Left forelimb (tissue), 1 donor: ENCODE results near the gene EXOSC9.
A peak's percentile ranks its signal among the peaks of the same experiment; 100 is the strongest.
"Not testable (repeated sequence)": the region's sequence is repeated elsewhere in the genome, so short reads cannot be mapped to it uniquely, and the experiment has no call there.

ENCODE experiments used
- DNase-seq: peaks from one replicate; pipeline ENCODE4 v3.0.0-alpha.2; 2018; ENCODE audit warnings: low spot score

The EXOSC9 gene, protein sequence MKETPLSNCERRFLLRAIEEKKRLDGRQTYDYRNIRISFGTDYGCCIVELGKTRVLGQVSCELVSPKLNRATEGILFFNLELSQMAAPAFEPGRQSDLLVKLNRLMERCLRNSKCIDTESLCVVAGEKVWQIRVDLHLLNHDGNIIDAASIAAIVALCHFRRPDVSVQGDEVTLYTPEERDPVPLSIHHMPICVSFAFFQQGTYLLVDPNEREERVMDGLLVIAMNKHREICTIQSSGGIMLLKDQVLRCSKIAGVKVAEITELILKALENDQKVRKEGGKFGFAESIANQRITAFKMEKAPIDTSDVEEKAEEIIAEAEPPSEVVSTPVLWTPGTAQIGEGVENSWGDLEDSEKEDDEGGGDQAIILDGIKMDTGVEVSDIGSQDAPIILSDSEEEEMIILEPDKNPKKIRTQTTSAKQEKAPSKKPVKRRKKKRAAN

DNA sequence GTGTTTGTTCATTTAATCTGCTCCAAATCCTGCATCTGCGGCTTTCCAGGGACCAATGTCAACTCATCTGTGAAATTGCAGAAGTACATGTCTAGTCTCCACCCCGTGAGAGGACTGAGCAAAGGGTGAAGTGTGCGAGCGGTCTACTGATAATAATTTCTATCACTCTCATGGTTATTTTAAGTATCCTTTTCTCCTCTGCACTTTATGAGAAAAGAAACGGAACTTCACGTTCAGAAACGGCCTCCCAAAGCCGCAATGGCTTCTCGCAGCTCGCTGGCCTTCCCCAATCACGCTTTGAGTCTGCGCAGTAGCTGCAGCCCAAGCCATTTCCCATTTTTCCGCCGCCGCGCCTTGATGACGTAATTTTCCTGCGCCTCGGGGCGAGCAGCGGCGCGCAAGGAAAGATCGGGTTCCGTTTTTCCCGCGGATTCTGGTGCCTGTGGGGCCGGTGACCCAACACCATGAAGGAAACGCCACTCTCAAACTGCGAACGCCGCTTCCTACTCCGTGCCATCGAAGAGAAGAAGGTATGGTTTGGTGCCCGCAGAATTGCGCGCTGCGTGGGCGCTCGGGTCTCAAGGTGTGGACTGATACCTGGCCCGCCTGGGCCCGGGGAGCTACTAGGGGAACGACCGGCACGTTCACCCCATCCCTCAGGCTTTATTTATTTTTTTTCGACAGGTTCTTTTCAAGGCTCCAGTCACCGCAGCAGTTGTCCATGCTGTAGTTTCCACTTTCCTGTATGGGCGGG lies at the start of gene EXOSC9:
Gene EXOSC9 (plus strand): TSS at position 363 of the 754 bp plus-strand sequence. CDS start 102 bp downstream, at position 465.
- peak; percentile 97 for DNase-seq

DNA sequence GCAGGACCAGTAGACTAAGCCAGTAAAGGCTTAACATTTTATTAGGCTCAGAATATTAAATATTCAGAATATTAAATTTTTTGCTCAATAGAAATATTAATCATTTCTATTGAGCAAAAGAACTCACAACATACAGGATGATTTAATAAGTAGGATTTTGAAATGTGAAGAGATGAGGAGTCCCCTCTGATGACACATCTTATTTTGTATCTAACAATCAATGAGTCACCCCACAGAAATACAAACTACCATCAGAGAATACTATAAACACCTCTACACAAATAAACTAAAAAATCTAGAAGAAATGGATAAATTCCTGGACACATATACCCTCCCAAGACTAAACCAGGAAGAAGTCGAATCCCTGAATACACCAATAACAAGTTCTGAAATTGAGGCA lies 49.0 kb upstream of the EXOSC9 start:
- not testable (repeated sequence) for DNase-seq

DNA sequence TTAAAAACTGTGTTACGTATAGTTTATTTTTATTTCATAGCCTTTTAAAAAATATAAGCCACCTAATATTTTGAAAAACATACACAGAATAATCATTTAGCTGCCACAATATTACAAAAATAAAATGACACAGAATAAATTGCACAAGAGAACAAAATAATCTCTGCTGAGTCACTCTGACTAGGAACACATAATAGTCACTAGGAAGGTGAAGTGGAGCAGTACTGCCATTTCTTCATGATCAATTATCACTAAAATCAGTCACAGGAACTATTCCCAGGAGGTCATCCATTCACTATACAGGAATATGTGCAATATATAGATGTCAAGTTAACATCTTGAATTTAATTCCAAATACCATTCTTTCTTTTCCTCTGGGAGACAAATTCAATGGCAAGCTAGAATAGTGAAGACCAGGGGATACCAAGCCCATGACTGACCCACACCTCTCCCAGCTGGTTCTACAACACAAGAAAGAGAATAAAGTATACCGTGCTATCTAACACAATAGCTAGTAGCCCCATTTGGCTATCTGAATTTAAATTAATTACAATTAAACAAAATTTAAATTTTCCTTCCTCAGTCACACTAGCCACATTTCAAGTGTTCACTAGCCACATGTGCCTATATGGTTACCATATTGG lies 42.1 kb upstream of the EXOSC9 start:
- no peak for DNase-seq

DNA sequence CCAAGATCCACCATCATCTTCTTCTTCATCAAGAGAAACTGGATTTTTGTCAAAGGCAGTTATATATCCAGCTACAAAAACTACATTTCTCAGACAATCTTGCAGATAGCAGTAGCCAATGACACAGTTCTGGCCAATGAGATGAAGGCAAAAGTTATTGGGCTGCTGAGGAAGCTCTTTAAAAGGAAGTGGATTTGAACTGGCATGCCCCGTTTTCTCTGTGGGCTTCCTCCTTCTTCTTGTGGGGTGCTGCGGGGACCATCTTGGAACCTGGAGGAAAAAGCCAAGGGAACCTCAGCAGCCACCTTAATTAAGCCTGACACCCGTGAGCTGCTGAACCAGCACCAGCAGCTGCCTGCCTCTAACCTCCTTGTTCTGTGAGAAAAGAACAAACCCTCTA lies 40.9 kb upstream of the EXOSC9 start:
- no peak for DNase-seq

DNA sequence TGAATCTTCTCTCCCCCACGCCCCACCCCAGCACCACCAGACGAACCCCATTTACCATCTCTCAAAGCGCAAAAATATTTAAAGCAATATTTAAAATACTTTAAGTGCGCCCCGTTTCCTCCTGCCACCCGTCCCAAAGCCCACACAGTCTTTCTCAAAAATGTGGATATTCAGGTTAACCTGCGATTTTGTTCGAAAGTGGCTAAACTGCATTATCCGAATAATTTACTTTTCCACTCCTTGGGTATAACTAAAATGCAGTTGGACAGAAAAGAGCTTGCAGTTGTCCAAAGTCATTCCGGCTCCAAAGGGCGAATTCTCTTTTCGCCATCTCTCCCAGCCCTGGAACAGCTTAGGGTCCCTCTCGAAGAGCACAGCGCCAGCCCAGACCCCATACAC lies 36.8 kb upstream of the EXOSC9 start:
- no peak for DNase-seq

DNA sequence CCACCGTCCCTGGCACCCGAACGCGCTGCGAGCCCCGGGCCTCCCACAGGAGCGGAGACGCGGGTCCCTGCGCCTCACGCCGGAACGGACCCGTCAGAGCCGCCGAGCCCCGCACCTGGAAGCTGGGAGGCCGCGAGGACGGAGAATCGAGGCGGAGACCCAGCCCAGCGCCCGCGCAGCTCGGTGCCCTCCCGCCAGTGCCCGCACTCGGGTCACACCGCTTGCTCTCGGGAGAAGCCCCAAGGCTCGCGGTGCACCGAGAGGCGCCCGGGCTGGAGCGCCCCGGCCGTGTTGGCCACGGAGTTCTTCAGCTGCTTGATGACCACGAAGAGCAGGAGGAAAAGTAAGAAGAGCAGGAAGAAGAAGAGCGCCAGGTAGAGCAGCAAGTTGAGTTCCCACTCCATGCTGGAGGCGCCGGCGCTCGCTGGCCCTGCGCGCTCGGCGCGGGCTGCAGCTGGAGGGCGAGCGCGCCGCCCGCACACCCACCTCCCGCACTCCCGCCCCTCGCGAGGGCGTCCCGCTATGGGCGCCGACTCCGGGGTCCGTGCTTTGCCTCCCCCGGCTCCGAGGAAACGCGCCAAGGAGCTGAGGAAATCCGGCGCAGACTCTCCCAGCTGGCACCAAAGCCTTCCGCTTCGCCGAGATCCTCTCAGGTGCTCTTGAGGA lies 36.3 kb upstream of the EXOSC9 start, which contains the start of gene SMIM43:
Gene SMIM43 (minus strand): TSS at position 463 of the 666 bp plus-strand sequence. CDS start 59 bp downstream, at position 404.
- no peak for DNase-seq

DNA sequence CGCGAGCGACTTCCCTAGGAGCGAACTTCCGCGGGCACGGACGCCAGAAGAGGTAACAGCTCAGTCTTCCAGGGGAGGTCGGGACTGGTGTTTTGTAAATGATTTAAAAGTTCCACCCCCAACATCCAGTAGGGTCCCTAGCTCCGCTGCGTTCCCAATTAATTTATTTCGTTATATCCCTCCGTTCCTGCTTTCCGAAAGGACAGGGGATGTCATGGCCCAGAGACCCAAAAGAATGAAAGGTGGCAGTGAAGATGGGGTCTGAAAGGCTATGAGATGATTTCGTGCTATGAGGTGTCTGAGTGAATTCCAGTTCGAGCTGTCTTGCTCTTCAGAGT lies 35.8 kb upstream of the EXOSC9 start:
- DNase-seq: no peak

DNA sequence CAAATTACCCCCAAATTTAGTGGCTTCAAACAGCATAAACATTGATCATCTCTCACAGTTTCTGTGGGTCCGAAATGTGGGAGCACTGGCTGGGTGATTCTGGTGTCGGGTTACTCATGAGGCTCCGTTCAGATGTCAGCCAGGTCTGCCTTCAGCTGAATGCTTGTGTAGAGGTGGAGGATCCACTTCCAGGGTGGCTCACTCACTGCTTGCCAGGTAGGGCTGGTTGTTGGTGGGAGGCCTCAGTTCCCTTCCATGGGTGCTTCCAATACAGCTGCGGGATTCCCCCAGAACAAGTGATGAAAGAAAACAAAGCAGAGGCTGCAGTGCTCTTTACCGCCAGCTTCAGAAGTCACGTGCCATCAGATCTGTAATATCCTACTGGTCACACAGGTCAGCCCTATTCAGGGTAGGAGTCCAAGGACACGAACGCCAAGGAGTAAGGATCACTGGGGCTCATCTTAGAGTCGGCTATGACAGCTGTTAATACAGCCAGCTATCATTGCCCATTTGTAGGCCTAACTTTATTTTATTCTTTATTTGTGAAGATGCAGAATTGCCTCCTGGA lies 35.1 kb upstream of the EXOSC9 start:
- DNase-seq: no peak

DNA sequence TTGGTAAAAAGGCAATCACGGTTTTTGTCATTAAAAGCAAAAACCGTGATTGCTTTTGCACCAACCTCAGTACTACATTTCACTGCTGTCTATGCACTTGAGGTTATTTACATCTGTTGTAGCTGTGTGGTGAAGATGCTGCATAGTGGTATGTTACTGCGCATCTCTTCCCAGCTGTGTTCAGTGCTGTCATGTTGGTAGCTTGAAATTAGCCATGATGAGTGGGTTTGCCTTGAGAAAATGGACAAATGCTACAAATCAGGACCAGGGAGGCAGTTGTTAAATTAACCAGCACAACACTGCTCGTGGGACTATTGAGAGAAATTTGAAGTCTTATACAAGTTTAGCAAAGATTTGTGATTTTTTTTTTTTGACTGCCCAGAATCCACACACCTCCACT lies 34.0 kb upstream of the EXOSC9 start:
- DNase-seq: no peak

DNA sequence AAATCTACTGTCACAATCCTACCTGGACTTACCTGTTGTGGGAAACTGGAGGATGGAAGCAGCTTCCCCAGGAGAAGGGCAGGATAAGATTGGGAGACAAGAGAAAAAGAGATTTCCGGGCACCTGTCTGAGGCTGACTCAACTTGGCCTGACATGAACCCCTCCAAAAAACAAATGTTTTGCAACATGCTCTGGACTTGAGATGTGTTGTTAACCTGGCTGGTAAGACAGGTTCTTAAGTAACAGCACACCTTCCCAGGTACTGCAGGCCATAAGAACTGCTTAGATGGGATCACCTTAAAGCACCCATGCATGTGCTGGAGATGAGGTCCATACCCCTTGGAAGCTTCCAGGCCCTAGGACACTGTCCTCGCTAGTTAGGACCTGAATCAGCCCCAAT lies 31.8 kb upstream of the EXOSC9 start:
- DNase-seq: no peak

DNA sequence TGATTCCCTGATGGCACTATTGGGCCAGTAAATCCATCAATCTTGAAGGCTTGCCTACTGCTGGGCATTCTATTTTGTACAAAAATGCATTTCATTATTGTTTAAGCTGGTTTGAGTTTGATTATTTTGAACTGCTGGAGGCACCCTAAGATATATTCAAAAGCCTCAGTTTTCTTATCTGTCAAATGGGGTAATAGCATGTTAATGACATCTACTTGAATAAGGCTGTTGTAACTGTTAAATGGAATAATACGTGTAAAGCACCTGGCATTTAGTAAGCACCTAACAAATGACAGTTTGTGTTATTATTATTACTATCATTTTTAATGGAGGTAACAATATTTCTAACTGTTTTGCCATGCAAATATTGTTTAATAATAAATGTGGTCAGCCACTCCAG lies 29.3 kb upstream of the EXOSC9 start:
- DNase-seq: no peak

DNA sequence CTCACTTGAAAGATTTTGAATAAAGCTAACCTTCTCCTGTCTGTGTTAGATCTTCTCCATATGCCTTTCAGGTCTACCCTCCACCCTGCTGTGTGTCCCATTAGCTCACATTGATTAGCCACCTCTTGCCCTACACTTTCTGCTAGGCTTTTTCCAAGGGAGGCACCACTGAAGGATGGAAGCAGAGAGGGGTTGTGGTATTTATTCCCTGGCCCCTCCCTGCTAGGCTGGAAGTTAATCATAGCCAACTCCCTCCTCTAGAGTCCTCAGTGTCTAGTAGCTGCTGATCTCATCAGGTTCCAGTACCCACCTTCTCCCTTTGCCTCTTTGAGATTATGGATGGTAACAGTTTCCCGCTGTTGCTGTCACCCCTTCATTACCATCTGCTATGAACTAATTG lies 27.2 kb upstream of the EXOSC9 start:
- no peak for DNase-seq

DNA sequence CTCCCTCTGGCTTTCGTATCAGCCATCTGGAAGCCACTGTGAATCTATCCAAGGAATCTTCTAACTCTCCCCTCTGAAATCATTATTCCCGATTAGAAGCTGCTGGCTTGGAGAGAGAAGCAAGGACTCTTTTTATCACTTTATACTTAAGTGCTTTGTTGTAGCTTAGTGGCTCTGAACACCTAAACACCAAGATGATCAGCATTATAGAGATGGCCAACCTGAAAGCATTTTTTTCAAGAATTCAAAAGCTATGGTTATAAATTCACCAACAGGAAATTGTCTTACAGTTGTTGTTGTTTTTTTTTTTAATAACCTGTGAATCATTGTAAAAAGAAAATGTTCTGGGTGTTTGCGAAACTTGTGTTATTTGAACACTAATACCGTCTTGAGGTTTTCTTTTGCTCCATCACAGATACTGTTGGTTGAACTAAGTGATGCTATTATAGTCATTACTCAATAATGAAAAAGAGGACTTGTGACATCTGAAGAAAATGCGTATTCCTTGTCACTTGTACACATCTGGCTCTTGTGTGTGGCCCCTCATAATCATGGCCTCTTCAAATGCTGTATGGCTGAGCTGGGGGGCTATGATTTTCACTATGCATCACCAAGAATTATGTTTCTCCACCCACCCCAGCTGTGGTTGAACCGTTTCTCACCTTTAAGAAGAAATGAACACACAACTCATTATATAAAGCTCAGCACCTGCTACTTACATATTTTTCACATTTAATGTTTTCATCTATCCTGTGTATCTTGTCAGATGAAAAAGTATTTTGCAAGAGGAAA lies 24.3 kb upstream of the EXOSC9 start:
- no peak for DNase-seq

DNA sequence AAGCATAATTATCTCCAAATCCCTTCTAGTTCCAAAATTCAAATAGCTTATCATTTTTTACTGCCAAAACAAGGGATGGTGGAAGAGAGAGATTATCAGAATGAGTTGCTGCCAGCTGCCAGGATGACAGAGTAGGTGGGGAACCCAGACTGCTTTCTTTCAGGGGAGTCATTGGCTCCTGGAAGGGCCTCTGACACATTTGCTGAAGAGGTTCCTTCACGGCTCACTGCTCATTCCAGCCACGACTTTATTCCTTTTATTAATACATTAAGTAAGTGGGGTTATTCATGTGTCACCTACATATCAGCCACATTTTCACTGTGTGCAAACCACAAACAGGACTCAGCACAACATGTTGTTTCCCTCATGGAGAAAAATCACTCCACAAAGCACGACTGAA lies 23.5 kb upstream of the EXOSC9 start:
- DNase-seq: no peak

DNA sequence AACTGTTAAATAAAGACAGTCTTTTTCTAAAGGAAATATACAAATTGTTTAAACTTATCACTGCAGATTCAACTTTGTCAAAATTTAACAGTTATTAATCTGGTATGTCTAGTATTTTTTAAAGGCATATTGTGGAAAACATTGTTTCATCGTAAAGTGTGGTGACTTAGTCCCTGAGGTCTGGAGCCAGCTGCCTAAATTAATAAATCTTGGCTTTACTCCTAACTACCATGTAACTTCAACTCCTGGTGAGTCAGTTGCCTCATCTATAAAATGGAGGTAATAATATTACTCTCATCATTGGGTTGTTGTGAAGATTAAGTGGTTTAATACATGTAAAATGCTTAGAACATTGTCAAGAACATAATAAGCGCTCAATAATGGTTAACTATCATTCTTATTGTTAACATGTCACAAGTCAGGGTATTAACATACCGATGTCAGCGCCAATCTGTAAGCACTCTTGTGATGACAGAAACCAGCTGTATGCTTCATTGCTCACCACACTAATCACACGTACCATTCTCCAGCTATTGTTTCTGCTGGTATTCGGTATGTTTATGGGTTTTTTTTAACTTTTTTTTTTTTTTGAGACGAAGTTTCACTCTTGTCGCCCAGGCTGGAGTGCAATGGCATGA lies 22.0 kb upstream of the EXOSC9 start:
- DNase-seq: no peak

DNA sequence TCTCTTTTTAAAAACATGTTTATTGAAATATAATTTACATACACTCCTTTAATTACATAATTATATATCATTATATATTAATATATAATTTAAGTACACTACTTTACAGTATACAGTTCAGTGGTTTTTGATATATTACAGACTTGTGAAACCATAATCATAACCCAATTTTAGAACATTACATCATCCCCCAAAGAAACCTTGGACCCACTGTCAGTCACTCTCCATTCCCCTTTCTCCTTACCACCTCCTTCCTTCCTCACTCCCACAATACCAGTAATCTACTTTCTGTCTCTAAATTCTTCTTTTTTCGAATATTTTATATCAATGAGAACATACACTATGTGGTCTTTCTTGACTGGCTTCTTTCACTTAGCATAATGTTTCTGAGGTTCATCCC lies 17.9 kb upstream of the EXOSC9 start:
- no peak for DNase-seq

DNA sequence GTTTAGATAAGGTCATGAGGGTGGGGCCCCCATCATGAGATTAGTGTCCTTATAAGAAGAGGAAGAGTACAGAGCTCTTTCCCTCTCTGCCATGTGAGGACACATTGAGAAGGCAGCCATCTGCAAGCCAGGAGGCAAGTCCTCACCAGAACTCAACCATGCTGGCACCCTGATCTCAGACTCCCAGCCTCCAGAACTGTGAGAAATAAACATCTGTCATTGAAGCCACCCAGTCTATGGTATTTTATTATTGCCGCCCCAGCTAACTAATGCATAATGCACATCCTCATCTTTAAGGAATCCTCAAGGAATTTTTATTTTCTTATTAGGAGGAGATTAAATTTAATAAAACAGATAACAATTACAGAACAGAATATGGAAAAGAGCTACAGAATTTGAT lies 16.7 kb upstream of the EXOSC9 start:
- no peak for DNase-seq

DNA sequence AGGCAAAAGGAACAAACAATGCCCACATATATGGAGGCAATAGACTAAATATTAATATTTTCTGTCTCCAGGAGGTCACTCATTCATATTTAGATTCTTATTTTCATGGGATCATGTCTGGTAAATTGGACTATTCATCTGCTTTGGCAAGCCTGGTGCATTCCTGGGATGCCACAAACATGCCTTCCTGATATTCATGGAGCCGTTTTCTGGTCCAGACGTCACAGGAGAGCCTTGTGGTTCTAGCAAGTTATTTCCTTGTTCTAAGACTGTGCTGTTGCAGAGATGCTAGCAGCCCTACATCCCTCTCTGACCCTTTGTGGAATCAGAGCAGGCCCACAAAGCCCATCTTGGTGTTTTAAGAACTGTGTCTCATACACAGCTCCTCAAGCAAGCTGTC lies 16.1 kb upstream of the EXOSC9 start:
- no peak for DNase-seq

DNA sequence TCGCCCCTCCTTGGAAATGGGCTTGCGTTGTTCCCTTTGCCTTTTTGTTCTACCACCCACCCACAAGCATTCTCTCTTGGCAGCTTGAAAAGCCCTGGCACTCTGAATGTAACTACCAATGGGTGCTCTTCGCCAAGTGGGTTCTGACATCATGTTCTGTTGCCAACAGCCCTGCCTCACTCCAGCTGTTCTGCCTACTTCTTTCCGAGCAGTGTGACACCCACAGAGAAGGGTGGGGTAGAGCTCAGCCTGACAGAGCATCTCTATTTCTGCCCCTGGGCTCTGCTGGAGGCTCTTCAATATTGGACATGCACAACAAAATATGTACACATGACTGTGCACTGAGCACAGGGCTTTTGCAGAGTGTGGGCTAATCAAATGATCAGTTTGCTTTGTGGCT lies 15.6 kb upstream of the EXOSC9 start:
- no peak for DNase-seq

DNA sequence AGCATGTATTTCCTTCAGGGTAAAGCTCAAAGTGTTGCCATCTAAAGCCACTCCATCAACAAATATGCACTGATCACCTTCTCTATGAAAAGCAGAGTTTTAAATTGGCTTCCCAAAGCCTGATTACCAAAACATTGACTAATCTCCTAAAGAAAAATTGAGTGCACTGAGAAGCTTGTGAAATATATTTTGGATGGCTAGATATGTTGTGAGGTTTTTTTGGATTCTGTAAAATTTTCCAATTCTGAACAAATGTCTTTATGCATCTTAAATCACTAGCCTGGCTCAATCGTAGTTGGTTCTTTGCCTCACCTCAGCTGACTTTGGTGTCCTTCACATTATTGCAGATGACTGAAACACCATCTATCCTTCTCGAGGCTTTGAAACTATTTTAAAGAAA lies 14.9 kb upstream of the EXOSC9 start:
- no peak for DNase-seq

DNA sequence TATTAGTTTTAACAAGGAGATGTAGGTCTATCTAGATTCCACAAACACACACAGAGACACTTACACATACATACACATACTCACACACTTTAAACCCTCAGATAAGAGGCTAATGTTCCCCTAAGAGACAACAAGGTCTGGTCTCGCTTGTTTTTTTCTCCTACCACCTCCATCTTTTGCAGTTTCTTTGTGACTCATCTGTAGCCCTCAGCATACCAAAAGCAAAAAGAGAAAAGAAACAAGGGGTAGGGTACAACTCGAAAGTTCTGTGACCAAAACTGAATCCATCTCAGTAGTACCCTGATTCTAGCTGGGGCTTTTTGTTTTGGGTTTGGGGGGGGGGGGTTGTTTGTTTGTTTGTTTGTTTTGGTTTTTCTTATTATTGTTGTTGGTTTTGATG lies 12.2 kb upstream of the EXOSC9 start:
- DNase-seq: no peak
